HepG2 (cell line): ENCODE data around the gene CKS1B. TPM values are rescaled to one million over a fixed set of nuclear protein-coding genes. Genes with fewer than 3 reads are reported as not detected.

Experiments used
- CEBPG ChIP-seq: IDR thresholded peaks from 2 replicates; pipeline ENCODE4 v1.6.1; 2016
- KDM5A ChIP-seq: fragments of 200-600 bp; sonication (generic); IDR thresholded peaks from 2 replicates; pipeline ENCODE4 v1.7.0; 2018; ENCODE audit warnings: antibody characterized with exemption, mild to moderate bottlenecking, low read length, borderline replicate concordance
- NFIB ChIP-seq: sonication (generic); formaldehyde crosslinking; IDR thresholded peaks from 2 replicates; pipeline ENCODE4 v1.9.0; 2021; ENCODE audit warnings: missing genetic modification reagents, mild to moderate bottlenecking, borderline replicate concordance
- NKX3-1 ChIP-seq: sonication (generic); formaldehyde crosslinking; IDR thresholded peaks from 2 replicates; pipeline ENCODE4 v1.5.0; 2020; ENCODE audit warnings: missing genetic modification reagents
- NRL ChIP-seq: sonication (generic); formaldehyde crosslinking; IDR thresholded peaks from 2 replicates; pipeline ENCODE4 v1.5.0; 2020; ENCODE audit warnings: missing genetic modification reagents, mild to moderate bottlenecking, moderate library complexity, borderline replicate concordance
- RAD51 ChIP-seq: fragments of 450-650 bp; IDR thresholded peaks from 2 replicates; pipeline ENCODE4 v1.6.1; 2016; ENCODE audit warnings: borderline replicate concordance
- ZNF282 ChIP-seq: fragments of 450-650 bp; IDR thresholded peaks from 2 replicates; pipeline ENCODE4 v1.6.1; 2018; ENCODE audit not compliant: partially characterized antibody
- ZNF841 ChIP-seq: sonication (generic); formaldehyde crosslinking; IDR thresholded peaks from 2 replicates; pipeline ENCODE4 v1.8.1; 2023; ENCODE audit warnings: missing genetic modification reagents, borderline replicate concordance
- ZNF891 ChIP-seq: sonication (generic); formaldehyde crosslinking; IDR thresholded peaks from 2 replicates; pipeline ENCODE4 v1.5.0; 2020; ENCODE audit warnings: mild to moderate bottlenecking, missing genetic modification reagents
- polyA plus RNA-seq, 8 experiments: library from polyadenylated mRNA; depleted of rRNA in 3 of 8; stranded (reverse) in 7 of 8; unstranded in 1 of 8; fragments of >200 nt; fragmentation: Illumina TruSeq in 4 of 8; extraction: Trizol in 4 of 8; gene quantifications; 2 replicates each; pipeline versions ENCODE4 v1.2.1 to v1.2.3, GENCODE V29; 2011 to 2016; ENCODE audit warnings: low read depth in 4 of 8, missing spikeins in 1 of 8, mixed read lengths in 1 of 8; ENCODE audit not compliant: insufficient read depth in 1 of 8
- total RNA-seq, 5 experiments: library from RNA; depleted of rRNA; stranded (reverse); fragments of >200 nt; fragmentation: Illumina TruSeq; extraction: Trizol; gene quantifications; 2 replicates each; pipeline ENCODE4 v1.2.3, GENCODE V29; 2016; ENCODE audit warnings: low read depth in 1 of 5
- TF ChIP-seq, protein P1 (sequence below): sonication (generic); formaldehyde crosslinking; IDR thresholded peaks from one replicate; pipeline ENCODE4 v1.5.1; 2020; ENCODE audit warnings: mild to moderate bottlenecking, missing genetic modification reagents; ENCODE audit errors: not compliant biosample characterization
- TF ChIP-seq, protein P2 (sequence below): IDR thresholded peaks from 2 replicates; pipeline ENCODE4 v1.6.1; 2016
- TF ChIP-seq, protein P3 (sequence below): sonication (generic); formaldehyde crosslinking; IDR thresholded peaks from 2 replicates; pipeline ENCODE4 v1.4.0; 2020; ENCODE audit warnings: missing genetic modification reagents, borderline replicate concordance
- TF ChIP-seq, protein P4 (sequence below): sonication (generic); formaldehyde crosslinking; IDR thresholded peaks from 2 replicates; pipeline ENCODE4 v1.5.1; 2020; ENCODE audit warnings: mild to moderate bottlenecking, missing genetic modification reagents, moderate library complexity
- TF ChIP-seq, protein P5 (sequence below): sonication (generic); formaldehyde crosslinking; IDR thresholded peaks from 2 replicates; pipeline ENCODE4 v1.4.0; 2020; ENCODE audit warnings: missing genetic modification reagents

The CKS1B gene
- total and polyA plus RNA-seq, 2 of the 13 experiments (the other 11 are each of a cell fraction or from before 2014, with no cell fraction given), result 217 to 222 TPM

DNA sequence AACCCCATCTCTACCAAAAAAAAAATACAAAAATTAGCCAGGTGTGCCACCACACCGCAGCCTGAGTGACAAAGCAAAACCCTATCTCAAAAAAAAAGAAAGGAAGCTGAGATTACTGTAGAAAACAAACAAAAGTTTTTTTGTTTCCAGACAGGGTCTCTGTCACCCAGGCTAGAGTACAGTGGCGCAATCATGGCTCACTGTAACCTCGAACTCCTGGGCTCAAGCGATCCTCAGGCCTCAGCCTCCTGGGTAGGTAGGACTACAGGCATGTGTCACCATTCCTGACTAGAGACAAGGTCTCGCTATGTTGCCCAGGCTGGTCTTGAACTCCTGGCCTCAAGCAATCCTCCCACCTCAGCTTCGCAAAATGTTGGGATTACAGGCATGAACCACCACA, 10.1 kb upstream of the CKS1B start (continued):
- TF ChIP-seq, protein P1, sequence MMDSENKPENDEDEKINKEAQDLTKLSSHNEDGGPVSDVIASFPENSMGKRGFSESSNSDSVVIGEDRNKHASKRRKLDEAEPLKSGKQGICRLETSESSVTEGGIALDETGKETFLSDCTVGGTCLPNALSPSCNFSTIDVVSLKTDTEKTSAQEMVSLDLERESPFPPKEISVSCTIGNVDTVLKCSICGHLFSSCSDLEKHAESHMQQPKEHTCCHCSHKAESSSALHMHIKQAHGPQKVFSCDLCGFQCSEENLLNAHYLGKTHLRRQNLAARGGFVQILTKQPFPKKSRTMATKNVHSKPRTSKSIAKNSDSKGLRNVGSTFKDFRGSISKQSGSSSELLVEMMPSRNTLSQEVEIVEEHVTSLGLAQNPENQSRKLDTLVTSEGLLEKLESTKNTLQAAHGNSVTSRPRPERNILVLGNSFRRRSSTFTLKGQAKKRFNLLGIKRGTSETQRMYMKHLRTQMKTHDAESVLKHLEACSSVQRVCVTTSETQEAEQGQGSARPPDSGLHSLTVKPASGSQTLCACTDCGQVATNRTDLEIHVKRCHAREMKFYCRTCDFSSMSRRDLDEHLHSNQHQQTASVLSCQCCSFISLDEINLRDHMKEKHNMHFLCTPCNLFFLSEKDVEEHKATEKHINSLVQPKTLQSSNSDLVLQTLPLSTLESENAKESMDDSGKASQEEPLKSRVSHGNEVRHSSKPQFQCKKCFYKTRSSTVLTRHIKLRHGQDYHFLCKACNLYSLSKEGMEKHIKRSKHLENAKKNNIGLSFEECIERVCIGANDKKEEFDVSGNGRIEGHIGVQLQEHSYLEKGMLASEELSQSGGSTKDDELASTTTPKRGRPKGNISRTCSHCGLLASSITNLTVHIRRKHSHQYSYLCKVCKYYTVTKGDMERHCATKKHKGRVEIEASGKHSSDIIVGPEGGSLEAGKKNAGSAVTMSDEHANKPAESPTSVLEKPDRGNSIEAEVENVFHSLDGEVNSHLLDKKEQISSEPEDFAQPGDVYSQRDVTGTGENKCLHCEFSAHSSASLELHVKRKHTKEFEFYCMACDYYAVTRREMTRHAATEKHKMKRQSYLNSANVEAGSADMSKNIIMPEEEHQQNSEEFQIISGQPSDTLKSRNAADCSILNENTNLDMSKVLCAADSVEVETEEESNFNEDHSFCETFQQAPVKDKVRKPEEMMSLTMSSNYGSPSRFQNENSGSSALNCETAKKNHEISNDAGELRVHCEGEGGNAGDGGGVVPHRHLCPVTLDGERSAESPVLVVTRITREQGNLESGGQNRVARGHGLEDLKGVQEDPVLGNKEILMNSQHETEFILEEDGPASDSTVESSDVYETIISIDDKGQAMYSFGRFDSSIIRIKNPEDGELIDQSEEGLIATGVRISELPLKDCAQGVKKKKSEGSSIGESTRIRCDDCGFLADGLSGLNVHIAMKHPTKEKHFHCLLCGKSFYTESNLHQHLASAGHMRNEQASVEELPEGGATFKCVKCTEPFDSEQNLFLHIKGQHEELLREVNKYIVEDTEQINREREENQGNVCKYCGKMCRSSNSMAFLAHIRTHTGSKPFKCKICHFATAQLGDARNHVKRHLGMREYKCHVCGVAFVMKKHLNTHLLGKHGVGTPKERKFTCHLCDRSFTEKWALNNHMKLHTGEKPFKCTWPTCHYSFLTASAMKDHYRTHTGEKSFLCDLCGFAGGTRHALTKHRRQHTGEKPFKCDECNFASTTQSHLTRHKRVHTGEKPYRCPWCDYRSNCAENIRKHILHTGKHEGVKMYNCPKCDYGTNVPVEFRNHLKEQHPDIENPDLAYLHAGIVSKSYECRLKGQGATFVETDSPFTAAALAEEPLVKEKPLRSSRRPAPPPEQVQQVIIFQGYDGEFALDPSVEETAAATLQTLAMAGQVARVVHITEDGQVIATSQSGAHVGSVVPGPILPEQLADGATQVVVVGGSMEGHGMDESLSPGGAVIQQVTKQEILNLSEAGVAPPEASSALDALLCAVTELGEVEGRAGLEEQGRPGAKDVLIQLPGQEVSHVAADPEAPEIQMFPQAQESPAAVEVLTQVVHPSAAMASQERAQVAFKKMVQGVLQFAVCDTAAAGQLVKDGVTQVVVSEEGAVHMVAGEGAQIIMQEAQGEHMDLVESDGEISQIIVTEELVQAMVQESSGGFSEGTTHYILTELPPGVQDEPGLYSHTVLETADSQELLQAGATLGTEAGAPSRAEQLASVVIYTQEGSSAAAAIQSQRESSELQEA, result no peak
- TF ChIP-seq, protein P2, sequence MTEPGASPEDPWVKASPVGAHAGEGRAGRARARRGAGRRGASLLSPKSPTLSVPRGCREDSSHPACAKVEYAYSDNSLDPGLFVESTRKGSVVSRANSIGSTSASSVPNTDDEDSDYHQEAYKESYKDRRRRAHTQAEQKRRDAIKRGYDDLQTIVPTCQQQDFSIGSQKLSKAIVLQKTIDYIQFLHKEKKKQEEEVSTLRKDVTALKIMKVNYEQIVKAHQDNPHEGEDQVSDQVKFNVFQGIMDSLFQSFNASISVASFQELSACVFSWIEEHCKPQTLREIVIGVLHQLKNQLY (CRISPR knock-in tag), result no peak
- TF ChIP-seq ZNF891 (CRISPR knock-in tag), result no peak
- TF ChIP-seq CEBPG (CRISPR knock-in tag), result peak; percentile 67
- TF ChIP-seq, protein P3, sequence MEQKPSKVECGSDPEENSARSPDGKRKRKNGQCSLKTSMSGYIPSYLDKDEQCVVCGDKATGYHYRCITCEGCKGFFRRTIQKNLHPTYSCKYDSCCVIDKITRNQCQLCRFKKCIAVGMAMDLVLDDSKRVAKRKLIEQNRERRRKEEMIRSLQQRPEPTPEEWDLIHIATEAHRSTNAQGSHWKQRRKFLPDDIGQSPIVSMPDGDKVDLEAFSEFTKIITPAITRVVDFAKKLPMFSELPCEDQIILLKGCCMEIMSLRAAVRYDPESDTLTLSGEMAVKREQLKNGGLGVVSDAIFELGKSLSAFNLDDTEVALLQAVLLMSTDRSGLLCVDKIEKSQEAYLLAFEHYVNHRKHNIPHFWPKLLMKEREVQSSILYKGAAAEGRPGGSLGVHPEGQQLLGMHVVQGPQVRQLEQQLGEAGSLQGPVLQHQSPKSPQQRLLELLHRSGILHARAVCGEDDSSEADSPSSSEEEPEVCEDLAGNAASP (CRISPR knock-in tag), result 0 out of 2 replicates have a peak, but pooled peaks have one; percentile 18
- TF ChIP-seq ZNF841 (CRISPR knock-in tag), result no peak
- no peak for TF ChIP-seq NKX3-1 (CRISPR knock-in tag)
- TF ChIP-seq KDM5A, result no peak
- no peak for TF ChIP-seq NFIB (CRISPR knock-in tag)
- TF ChIP-seq, protein P4, sequence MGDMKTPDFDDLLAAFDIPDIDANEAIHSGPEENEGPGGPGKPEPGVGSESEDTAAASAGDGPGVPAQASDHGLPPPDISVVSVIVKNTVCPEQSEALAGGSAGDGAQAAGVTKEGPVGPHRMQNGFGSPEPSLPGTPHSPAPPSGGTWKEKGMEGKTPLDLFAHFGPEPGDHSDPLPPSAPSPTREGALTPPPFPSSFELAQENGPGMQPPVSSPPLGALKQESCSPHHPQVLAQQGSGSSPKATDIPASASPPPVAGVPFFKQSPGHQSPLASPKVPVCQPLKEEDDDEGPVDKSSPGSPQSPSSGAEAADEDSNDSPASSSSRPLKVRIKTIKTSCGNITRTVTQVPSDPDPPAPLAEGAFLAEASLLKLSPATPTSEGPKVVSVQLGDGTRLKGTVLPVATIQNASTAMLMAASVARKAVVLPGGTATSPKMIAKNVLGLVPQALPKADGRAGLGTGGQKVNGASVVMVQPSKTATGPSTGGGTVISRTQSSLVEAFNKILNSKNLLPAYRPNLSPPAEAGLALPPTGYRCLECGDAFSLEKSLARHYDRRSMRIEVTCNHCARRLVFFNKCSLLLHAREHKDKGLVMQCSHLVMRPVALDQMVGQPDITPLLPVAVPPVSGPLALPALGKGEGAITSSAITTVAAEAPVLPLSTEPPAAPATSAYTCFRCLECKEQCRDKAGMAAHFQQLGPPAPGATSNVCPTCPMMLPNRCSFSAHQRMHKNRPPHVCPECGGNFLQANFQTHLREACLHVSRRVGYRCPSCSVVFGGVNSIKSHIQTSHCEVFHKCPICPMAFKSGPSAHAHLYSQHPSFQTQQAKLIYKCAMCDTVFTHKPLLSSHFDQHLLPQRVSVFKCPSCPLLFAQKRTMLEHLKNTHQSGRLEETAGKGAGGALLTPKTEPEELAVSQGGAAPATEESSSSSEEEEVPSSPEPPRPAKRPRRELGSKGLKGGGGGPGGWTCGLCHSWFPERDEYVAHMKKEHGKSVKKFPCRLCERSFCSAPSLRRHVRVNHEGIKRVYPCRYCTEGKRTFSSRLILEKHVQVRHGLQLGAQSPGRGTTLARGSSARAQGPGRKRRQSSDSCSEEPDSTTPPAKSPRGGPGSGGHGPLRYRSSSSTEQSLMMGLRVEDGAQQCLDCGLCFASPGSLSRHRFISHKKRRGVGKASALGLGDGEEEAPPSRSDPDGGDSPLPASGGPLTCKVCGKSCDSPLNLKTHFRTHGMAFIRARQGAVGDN (CRISPR knock-in tag), result no peak
- TF ChIP-seq ZNF282, result no peak
- no peak for TF ChIP-seq NRL
- TF ChIP-seq, protein P5, sequence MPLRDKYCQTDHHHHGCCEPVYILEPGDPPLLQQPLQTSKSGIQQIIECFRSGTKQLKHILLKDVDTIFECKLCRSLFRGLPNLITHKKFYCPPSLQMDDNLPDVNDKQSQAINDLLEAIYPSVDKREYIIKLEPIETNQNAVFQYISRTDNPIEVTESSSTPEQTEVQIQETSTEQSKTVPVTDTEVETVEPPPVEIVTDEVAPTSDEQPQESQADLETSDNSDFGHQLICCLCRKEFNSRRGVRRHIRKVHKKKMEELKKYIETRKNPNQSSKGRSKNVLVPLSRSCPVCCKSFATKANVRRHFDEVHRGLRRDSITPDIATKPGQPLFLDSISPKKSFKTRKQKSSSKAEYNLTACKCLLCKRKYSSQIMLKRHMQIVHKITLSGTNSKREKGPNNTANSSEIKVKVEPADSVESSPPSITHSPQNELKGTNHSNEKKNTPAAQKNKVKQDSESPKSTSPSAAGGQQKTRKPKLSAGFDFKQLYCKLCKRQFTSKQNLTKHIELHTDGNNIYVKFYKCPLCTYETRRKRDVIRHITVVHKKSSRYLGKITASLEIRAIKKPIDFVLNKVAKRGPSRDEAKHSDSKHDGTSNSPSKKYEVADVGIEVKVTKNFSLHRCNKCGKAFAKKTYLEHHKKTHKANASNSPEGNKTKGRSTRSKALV (CRISPR knock-in tag), result no peak
- no peak for TF ChIP-seq RAD51
